Measurements from ENCODE around the gene MKLN1.
A peak's percentile ranks its signal among the peaks of the same experiment; 100 is the strongest.
"Not testable (repeated sequence)": the region's sequence is repeated elsewhere in the genome, so short reads cannot be mapped to it uniquely, and the experiment has no call there.

MKLN1 gene

GRCh38 chr7:131501930-131502685 lies 174.4 kb downstream of the MKLN1 start:
- DNase-seq (no peak), ATAC-seq (no peak)

- ATAC-seq = no peak
- DNase-seq = no peak
Observed at GRCh38 chr7:131502810-131503508, 175.3 kb downstream of the MKLN1 start.

DNA sequence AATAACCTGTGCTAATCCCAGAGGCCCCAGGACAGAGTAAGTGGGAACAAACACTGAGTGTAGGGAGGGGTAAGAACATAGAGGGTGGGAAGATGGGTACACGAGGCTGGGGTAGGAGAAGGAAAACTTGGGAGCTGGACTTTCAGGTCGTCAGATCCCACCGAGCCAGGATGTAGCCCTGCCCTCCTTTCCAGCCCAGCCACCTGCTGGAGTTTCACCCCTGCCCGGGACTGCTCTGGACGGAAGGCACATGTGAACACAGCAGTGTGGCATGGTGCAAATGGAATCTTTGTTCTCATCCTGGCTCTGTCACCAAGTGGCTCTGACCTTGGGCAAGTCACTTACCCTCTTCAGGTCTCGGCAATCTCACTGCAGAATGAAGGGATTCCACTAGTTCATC lies 176.0 kb downstream of the MKLN1 start:
- DNase-seq (no peak), ATAC-seq (no peak)

GRCh38 chr7:131504157-131504899 lies 176.7 kb downstream of the MKLN1 start:
- ATAC-seq (no peak), DNase-seq (no peak)

DNA sequence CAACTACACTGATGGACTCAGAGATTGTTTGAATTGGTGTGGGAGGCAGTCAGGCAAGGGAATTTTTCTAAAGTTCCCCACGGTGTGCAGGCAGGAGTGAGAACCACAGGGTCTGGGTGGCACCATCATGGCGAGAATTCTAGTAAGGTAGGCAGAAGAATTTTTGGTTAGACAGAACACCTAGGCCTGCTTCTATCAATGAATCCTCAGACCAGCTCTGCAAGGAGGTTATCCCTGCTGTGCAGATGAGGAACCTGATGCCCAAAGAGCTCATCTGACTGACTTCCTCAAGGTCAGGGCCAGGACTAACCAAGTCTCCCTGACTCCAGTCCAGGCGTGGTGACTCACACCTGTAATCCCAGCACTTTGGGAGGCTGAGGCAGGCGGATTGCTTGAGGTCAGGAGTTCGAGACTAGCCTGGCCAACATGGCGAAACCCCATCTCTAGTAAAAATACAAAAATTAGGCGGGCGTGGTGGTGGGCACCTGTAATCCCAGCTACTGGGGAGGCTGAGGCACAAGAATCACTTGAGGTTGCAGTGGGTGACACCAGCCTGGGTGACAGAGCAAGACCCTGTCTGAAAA lies 177.5 kb downstream of the MKLN1 start:
- not testable (repeated sequence) for DNase-seq, ATAC-seq

DNA sequence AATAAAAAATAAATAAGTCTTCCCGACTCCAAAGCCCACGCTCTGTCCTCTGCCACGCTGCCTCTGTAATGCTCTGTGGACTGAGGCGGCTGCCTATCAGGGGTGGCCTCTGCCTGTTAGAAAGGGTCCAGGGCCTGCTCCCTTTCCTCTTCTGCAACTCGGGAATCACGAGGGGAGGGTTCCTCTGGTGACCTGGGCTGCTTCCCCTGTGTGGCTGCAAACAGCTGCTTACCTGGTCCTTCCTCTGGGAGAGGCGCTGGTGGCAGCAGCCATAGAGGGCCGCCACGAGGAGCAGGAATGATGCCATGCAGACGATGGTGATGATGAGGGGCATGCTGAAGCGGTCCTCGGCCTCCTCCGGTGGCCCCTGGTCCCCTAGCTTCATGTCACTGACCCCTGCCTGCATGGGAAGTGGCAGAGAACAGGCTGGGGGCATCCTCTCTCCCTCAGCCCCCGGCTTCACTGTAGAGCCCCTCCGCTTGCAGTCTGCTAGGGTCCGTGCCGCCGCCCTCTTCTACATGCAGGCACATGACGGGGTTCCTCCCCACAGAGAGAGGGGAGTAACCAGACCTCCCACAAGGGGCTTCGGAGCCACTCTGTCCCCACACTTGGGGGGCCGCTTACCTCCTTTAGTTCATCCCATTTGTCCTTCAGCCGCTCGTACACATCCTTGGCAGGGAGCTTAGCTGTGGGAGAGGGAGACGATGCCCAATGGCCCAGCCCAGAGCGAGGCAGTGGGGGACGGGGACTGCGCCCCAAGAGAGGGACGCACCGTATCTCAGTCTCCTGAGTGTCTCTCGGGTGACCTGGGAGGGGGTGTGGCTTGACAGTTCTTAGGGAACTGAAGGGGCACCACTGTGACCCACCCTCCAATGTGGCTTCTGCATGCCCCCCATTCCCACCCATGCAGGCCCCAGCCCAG lies 178.2 kb downstream of the MKLN1 start:
- no peak for DNase-seq
- no peak for ATAC-seq

- ATAC-seq = no peak
- DNase-seq = no peak
Observed at GRCh38 chr7:131506597-131506996, 178.9 kb downstream of the MKLN1 start.

DNA sequence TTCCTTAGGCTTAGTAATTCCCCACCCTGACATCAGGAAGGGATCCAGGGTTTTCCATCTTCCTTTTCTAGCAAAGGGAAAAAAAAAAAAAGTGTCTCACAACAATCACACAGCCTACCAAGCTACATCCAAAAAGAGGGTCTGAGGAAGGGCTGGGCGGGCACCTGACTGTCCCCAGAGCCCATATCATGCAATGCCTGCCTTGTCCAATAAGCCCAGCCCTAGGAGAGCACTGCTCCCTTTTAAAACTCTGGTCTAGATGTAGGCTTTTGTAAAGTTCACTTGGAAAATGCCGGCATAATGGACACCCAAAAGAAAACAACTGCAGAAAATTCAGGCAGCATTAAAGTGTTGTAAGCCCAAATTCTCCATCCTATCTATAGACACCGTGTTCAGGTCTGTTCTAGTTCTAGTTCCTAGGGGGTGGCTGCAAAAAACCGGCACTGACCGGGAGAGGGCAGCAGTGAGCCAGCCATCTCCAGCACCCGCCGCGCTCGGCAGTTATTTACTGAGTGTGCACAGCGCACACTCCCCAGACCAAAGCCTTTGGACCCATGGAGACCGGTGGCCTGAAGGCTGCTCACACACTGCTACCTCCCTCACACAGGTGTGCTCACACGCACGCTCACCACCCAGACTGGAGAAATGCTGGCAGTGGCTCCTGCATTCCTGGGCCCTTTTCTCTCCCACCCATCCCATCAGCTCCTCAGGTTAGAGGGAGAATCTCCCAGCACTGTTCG lies 180.1 kb downstream of the MKLN1 start:
- ATAC-seq (peak; percentile 85), DNase-seq (peak; percentile 88)

DNA sequence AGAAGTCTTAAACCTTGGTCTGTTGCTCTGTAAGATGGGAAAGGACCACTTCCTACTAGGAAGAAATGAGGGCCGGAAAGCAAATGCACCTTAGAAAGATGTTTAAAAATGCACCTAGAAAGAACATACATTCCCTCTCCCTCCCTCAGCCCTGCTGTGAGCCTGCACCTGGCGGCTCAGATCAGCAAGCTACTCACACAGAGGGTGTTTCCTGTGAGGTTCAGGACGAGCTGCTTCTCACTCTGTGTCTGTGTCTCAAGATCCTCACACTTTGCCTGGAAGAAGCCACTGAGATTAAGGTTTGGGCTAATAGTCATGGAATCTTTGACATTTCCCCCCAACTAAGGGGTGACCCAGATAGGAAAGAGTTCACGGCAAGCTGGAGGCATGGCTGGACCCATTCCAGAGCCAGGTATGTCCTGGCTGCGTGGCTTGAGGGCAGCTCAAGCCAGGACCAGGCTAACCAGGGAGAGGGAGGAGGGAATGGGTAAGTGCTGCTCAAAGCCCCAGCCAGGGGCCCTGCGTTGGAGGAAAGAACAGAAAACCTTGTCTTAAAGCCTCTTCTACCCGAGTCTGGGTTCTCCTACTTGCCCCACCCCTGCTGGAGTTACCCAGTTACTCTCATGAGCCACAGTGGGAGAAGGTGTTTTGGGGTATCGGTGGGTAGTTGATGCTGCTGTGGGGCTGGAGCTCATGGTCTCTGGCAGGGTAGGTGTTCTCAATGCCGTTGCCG lies 181.2 kb downstream of the MKLN1 start:
- DNase-seq (no peak), ATAC-seq (no peak)

- ATAC-seq (no peak), DNase-seq (no peak)
Observed at GRCh38 chr7:131509781-131510180, 182.1 kb downstream of the MKLN1 start.

DNA sequence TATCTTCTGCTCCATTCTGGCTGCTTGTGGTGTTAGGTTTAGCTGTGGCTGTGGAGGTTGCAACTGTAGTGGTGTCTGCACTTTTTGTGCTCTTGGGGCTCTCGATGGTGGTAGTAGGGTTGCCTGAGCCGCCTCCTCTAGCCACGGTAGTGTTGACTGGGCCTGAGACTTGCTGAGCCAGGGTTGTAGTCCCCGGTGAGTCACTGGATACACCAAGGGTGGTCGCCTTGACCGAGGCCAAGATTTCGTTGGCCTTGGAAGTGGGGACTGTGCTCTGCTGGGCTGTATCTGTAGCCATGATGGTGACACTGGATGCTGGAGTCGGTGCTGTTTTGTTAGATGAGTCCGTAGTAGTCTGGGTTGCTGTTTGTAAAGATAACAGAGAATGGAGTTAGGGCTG lies 183.4 kb downstream of the MKLN1 start:
- ATAC-seq = no peak
- no peak for DNase-seq

- DNase-seq (no peak), ATAC-seq (no peak)
Observed at GRCh38 chr7:131511774-131512535, 184.3 kb downstream of the MKLN1 start.

- DNase-seq (peak; percentile 87), ATAC-seq (peak; percentile 93)
Observed at GRCh38 chr7:131513245-131514061, 185.8 kb downstream of the MKLN1 start.

DNA sequence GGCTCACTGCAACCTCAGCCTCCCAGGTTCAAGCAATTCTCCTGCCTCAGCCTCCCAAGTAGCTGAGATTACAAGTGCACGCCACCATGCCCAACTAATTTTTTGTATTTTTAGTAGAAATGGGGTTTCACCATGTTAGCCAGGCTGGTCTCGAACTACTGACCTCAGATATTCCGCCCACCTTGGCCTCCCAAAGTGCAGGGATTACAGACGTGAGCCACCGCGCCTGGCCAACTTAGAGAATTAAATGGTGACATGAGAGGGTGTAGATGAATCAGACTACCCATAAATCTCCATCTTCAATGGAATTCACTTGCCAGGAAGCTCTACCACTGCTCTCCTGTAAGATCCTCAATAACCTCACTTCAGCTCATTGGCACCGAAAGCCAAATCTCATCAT lies 187.8 kb downstream of the MKLN1 start:
- ATAC-seq, DNase-seq: not testable (repeated sequence)

DNA sequence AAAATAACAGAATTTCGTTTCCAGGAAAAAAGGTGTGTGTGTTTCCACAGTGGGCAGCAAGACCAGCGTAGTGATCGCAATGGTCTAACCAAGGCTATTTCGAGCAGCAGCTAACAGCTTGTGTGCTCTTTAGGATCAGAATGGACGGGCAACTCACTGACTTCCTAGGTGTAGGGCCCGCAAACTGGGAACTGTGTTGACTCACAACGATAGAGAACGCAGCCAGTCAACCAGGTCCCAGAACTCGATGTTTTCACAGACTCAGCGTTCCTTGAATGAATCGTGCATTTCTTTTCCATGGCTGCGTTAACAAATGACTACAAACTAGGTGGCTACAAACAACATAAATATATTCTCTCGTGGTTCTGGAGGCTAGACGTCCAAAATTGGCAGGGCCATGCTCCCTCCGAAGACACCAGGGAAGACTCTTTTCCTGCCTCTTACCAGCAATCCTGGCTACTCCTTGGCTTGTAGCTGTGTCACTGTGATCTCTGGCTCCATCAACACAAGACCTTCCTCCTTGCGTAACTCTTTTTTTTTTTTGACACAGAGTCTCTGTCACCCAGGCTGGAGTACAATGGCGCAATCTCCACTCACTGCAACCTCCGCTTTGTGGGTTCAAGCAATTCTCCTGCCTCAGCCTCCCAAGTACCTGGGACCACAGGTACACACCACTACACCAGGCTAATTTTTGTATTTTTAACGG lies 189.7 kb downstream of the MKLN1 start:
- DNase-seq = no peak
- ATAC-seq = no peak

GRCh38 chr7:131518626-131519025 lies 190.9 kb downstream of the MKLN1 start:
- DNase-seq (no peak), ATAC-seq (no peak)

DNA sequence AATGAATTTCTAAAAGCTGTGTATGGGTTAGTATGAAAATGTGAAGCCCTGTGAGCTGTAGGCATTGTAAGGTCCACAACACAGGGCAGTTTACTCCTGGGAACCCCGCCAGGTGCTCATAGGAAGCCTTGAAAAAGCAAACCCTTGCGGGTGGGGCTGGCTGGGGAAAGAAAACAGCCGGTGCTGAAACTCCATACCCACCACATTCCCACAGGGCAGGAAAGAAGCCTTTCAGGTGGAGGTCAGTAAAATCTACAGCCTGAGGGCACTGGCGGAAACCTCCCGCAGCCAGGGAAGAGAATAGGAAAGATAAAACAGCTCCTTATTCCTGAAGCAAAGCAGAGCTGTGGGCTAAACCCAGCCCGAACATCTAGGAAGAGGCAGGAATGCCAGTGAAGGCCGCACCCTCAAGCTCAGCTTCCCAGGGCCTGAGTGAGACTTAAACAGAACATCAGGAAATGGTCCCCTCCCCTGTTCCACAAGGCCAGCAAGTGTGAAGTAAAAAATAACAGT lies 194.0 kb downstream of the MKLN1 start:
- ATAC-seq (no peak), DNase-seq (no peak)

All from stimulated activated naive CD8-positive, alpha-beta T cell treated with anti-CD3 and anti-CD28 coated beads, Interleukin-15, Interleukin-2, amounts not matched to agents 100 U/mL and 50 U/mL, for 24 hours (primary cell).